ENCODE data around the gene CHRNB4.
"Not testable (repeated sequence)": the region's sequence is repeated elsewhere in the genome, so short reads cannot be mapped to it uniquely, and the experiment has no call there.

Gene CHRNB4

DNA sequence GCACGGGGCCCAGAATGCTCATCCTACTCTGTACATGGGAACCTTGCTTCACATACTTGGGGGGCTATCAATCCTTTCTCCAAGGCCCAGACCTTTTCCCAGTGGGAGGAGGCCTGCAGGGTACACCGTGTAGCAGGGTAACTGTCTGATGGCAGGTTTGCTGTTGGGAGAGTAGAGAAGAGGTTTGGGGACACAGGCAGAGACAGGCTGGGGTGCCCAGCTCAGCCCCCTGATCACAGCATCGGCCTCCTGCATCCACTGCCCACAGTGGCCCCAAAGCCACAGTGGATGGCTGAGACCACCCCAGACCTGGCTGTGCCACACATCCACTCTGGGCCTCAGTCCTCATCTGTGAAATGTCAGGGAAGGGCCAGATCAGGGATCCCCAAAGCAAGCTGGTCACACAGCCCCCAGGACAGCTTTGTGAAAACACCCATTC, 25.8 kb downstream of the CHRNB4 start:
- DNase-seq = no peak

- no peak for DNase-seq
Measured at GRCh38 chr15:78614021-78614420, 27.0 kb downstream of the CHRNB4 start.

- DNase-seq = not testable (repeated sequence)
Measured at GRCh38 chr15:78609551-78609950, 31.5 kb downstream of the CHRNB4 start.

GRCh38 chr15:78605680-78606079, 35.3 kb downstream of the CHRNB4 start:
- no peak for DNase-seq

DNA sequence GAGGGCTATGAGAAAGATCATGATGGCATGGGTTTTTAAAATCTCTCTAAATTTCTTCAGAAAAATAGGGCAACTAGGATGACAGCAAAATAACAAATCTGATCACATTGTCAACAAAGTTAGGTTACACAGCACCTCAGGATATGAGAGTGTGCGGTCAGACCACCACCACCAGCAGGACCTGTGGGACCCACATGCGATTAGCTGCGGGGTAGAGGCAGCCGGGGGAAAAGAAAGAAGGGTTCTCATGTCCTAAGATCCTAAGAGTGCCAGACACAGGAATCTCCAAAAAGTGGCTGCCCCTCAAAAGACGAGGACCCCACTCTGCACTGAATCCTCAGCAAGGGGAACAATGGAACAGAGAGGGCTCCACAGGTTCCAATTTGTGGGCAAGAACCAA, 35.8 kb downstream of the CHRNB4 start:
- DNase-seq = no peak

DNA sequence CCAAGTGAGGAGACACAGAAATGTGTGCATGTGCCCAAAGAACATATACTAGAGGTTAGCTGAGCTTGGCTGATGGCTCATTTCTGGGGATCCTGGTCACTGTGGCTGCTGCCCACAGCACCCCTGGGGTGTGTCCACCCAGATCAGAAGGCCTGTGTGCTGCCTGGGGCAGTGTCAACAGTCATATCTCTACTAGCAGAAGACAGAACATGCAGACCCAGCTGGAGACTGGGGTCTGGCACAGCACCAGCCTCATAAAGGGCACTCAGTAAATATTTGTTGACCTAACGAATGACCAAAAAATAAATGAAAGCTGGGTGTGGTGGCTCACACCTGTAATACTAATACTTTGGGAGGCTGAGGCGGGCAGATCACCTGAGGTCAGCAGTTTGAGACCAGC, 36.6 kb downstream of the CHRNB4 start:
- DNase-seq = no peak

GRCh38 chr15:78603467-78603866, 37.5 kb downstream of the CHRNB4 start:
- no peak for DNase-seq

DNA sequence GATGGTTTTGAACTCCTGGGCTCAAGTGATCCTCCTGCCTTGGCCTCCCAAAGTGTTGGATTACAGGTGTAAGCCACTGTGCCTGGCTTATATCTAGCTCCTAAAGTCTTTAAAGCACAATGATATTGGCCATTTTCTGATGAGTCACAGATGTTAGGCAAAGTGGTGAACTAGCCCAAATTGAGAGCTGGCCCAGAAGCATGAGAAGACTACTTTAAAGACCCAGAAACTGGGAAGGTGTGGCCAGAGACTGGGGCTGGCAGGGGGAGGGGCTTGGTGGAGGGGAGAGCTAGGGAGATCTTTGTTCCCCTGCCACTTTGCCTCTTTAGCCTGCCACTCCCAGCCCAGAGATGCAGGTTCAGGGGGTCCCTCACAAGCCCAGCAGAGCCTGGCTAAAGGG, 41.8 kb downstream of the CHRNB4 start:
- DNase-seq = no peak

DNA sequence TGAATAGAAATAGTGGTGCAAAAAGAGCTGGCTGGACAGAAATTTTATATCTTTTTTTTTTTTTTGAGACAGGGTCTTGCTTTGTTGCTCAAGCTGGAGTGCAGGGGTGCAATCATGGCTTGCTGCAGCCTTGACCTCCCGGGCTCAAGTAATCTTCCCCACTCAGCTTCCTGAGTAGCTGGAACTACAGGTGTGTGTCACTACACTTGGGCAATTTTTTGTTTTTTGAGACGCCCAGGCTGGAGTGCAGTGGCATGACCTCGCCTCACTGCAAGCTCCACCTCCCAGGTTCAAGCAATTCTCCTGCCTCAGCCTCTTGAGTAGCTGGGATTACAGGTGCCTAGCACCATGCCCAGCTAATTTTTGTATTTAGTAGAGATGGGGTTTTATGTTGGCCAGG, 42.7 kb downstream of the CHRNB4 start:
- no peak for DNase-seq

DNA sequence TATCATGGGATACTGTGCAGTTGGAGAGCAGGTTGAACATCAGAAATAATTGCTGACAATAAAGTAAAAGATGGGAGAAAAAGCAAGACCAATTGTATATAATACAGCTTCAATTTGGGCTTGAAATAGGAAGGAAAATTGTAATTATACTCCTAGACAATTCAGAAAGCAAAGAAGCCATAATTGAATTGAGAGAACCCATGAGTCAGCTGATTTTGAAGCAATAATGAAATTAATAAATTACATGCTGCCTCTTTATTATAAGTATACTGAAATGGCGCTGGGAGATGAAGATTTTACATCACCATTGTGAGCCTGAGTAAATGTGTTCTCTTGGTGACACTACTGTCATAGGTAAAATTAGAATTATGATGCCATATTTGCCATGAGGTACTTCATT, 43.4 kb downstream of the CHRNB4 start:
- DNase-seq = no peak

GRCh38 chr15:78574944-78575343, 66.1 kb downstream of the CHRNB4 start:
- no peak for DNase-seq

Data from stimulated activated CD4-positive, alpha-beta T cell treated with anti-CD3 and anti-CD28 coated beads, Interleukin-4, amount 100 ng/mL, for 1 hour (primary cell).